GM19043 (cell line): ENCODE data around the gene CWF19L1.

Source experiments
- ATAC-seq: cut with Tn5 transposase; IDR thresholded peaks from one replicate; pipeline ENCODE4 v1.9.1; 2021; ENCODE audit warnings: low read depth; ENCODE audit not compliant: unreplicated experiment

Gene CWF19L1

DNA sequence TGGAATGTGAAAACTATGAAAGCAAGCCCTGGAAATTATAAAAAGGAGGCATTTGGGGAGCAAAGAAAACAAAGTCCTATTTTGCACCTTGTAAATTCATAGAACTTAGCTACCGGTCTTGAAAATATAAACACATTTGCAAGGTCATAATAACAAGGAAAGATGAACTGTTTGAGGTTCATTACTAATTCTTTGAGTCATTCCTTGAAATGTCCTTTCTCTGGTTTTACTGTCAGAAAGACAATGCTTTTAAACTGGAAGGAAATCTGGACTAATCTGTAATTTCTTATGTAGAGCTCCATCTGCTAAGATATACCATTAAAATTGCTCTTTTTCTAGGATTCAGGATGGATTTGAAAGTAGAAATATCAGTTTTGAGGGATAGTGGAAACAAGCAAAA, 83.0 kb downstream of the CWF19L1 start:
- ATAC-seq: no peak

GRCh38 chr10:100183481-100183880, 84.0 kb downstream of the CWF19L1 start:
- no peak for ATAC-seq

- ATAC-seq: no peak
These were observed 84.5 kb downstream of the CWF19L1 start for GRCh38 chr10:100182908-100183307.
